Retinal pigment epithelial cell (primary cell): ENCODE data around the gene IFT80.

ENCODE experiments used
- DNase-seq: peaks from one replicate; pipeline ENCODE4 v3.0.0-alpha.2; 2010; ENCODE audit warnings: low read depth
- H3K4me3 ChIP-seq: 2 replicates; pipeline ENCODE4 v1.5.1; 2011; ENCODE audit warnings: mild to moderate bottlenecking, low read length, control low read depth, moderate library complexity
- CTCF ChIP-seq: conservative IDR thresholded peaks from 2 replicates; pipeline ENCODE4 v1.5.1; 2011; ENCODE audit warnings: low read depth, low read length, control low read depth, inconsistent platforms

The IFT80 gene

GRCh38 chr3:160374925-160375324 lies 24.1 kb downstream of the IFT80 start:
- DNase-seq, result no peak
- H3K4me3 ChIP-seq, result no peak overlapping the region
- TF ChIP-seq CTCF, result no peak

GRCh38 chr3:160374472-160374871 lies 24.6 kb downstream of the IFT80 start:
- H3K4me3 ChIP-seq, result no peak overlapping the region
- DNase-seq, result peak; percentile 13
- no peak for TF ChIP-seq CTCF

- H3K4me3 ChIP-seq, result no peak overlapping the region
- no peak for TF ChIP-seq CTCF
- DNase-seq, result no peak
Observed at GRCh38 chr3:160373655-160374054, 25.4 kb downstream of the IFT80 start.

GRCh38 chr3:160372780-160373179 lies 26.2 kb downstream of the IFT80 start:
- no peak overlapping the region for H3K4me3 ChIP-seq
- DNase-seq, result no peak
- TF ChIP-seq CTCF, result no peak

GRCh38 chr3:160370987-160371857 lies 27.8 kb downstream of the IFT80 start:
- TF ChIP-seq CTCF, result no peak
- no peak overlapping the region for H3K4me3 ChIP-seq
- DNase-seq, result peak; percentile 71

GRCh38 chr3:160369784-160370183 lies 29.2 kb downstream of the IFT80 start:
- TF ChIP-seq CTCF, result no peak

GRCh38 chr3:160368804-160369203 lies 30.2 kb downstream of the IFT80 start:
- no peak for DNase-seq
- H3K4me3 ChIP-seq, result no peak overlapping the region
- no peak for TF ChIP-seq CTCF

More at GRCh38 chr3:160369784-160370183, 29.2 kb downstream of the IFT80 start:
- no peak for DNase-seq
- no peak overlapping the region for H3K4me3 ChIP-seq
